ENCODE data around the gene GCNA.
"Not testable (repeated sequence)": the region's sequence is repeated elsewhere in the genome, so short reads cannot be mapped to it uniquely, and the experiment has no call there.

Gene GCNA

DNA sequence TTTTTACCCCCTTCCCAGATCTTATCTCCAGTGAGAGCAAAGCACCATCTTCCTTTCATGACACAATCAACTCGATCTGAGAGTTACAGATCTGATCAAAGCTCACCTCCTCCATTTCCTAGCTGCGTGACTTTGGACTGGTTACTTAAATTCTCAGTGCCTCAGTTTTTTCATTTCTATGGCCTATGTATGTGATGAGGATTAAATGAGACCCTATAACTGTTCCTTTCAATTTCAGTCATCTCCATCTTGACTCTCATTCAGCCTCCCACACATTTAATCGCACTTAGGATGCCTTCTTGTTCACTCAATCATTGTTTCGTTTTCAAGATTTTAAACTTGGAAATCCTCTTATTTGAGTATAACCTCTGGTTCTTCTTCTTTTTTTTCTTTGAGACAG lies 60.2 kb downstream of the GCNA start:
- H3K36me3 ChIP-seq (ENCODE audit: insufficient read depth, low read length) = no peaks in the 10 kb centered on the region
- no peak overlapping the region for H3K9ac ChIP-seq (ENCODE audit: low read depth, low read length)
- TF ChIP-seq, protein P1, sequence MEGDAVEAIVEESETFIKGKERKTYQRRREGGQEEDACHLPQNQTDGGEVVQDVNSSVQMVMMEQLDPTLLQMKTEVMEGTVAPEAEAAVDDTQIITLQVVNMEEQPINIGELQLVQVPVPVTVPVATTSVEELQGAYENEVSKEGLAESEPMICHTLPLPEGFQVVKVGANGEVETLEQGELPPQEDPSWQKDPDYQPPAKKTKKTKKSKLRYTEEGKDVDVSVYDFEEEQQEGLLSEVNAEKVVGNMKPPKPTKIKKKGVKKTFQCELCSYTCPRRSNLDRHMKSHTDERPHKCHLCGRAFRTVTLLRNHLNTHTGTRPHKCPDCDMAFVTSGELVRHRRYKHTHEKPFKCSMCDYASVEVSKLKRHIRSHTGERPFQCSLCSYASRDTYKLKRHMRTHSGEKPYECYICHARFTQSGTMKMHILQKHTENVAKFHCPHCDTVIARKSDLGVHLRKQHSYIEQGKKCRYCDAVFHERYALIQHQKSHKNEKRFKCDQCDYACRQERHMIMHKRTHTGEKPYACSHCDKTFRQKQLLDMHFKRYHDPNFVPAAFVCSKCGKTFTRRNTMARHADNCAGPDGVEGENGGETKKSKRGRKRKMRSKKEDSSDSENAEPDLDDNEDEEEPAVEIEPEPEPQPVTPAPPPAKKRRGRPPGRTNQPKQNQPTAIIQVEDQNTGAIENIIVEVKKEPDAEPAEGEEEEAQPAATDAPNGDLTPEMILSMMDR (IDR thresholded peaks at IDR 0.05; ENCODE audit: borderline replicate concordance, extremely low read depth, low read length, poor library complexity, severe bottlenecking) = no peak
- no peak for TF ChIP-seq EZH2 (IDR thresholded peaks at IDR 0.05; ENCODE audit: borderline replicate concordance, low read depth, low read length, severe bottlenecking)
- H3K9me3 ChIP-seq (ENCODE audit: insufficient read depth, low read length, severe bottlenecking) = no peaks in the 10 kb centered on the region
- H3K4me3 ChIP-seq (ENCODE audit: low read depth in 1 of 2, low read length in 2 of 2) = no peak overlapping the region
- DNase-seq (no peak), ATAC-seq (ENCODE audit: insufficient read depth, low read depth) (no peak)
- H3K79me2 ChIP-seq (ENCODE audit: insufficient read depth, low read length) = no peaks in the 10 kb centered on the region
- no peaks in the 10 kb centered on the region for H3K27me3 ChIP-seq (ENCODE audit: insufficient read depth, low read length, poor library complexity)
- H4K20me1 ChIP-seq (ENCODE audit: insufficient read depth, low read length) = no peaks in the 10 kb centered on the region
- H3K27ac ChIP-seq (ENCODE audit: low read length) = no peak overlapping the region
- H3K4me2 ChIP-seq (ENCODE audit: insufficient read depth, low read length) = no peak overlapping the region
- H3K4me1 ChIP-seq (ENCODE audit: insufficient read depth, low read length) = no peaks in the 10 kb centered on the region
- H2AFZ ChIP-seq (ENCODE audit: low read depth, low read length) = no peak overlapping the region

DNA sequence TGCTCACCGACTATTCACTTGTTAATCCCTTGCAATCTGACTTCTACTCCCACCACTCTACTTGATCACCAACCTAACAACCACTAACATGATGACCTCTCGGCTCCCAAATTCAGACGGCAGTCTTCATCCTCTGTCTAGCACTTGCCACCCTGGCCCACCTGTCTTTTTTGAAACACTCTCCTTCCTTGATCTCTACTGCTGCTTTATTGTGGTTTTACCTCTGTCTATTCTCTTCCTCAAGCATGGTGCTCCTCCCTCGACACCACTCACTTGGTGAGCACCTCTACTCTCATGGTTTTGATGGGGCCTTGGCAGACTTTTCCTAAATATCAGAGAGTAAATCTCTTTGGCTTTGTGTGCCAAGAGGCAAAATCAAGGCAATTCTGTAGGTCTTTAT lies 61.8 kb downstream of the GCNA start:
- no peak overlapping the region for H3K4me3 ChIP-seq (ENCODE audit: low read depth in 1 of 2, low read length in 2 of 2)
- TF ChIP-seq EZH2 (IDR thresholded peaks at IDR 0.05; ENCODE audit: borderline replicate concordance, low read depth, low read length, severe bottlenecking) = no peak
- TF ChIP-seq, protein P1 (IDR thresholded peaks at IDR 0.05; ENCODE audit: borderline replicate concordance, extremely low read depth, low read length, poor library complexity, severe bottlenecking) = no peak
- no peaks in the 10 kb centered on the region for H3K36me3 ChIP-seq (ENCODE audit: insufficient read depth, low read length)
- no peak for DNase-seq
- H3K4me1 ChIP-seq (ENCODE audit: insufficient read depth, low read length) = no peaks in the 10 kb centered on the region
- no peaks in the 10 kb centered on the region for H4K20me1 ChIP-seq (ENCODE audit: insufficient read depth, low read length)
- no peak overlapping the region for H3K4me2 ChIP-seq (ENCODE audit: insufficient read depth, low read length)
- no peak overlapping the region for H3K27ac ChIP-seq (ENCODE audit: low read length)
- no peak overlapping the region for H2AFZ ChIP-seq (ENCODE audit: low read depth, low read length)
- H3K9me3 ChIP-seq (ENCODE audit: insufficient read depth, low read length, severe bottlenecking) = no peaks in the 10 kb centered on the region
- H3K79me2 ChIP-seq (ENCODE audit: insufficient read depth, low read length) = no peaks in the 10 kb centered on the region
- H3K9ac ChIP-seq (ENCODE audit: low read depth, low read length) = no peak overlapping the region
- peak; percentile 49; the same call in 2 of the 3 replicates for ATAC-seq (ENCODE audit: insufficient read depth, low read depth)
- no peaks in the 10 kb centered on the region for H3K27me3 ChIP-seq (ENCODE audit: insufficient read depth, low read length, poor library complexity)

DNA sequence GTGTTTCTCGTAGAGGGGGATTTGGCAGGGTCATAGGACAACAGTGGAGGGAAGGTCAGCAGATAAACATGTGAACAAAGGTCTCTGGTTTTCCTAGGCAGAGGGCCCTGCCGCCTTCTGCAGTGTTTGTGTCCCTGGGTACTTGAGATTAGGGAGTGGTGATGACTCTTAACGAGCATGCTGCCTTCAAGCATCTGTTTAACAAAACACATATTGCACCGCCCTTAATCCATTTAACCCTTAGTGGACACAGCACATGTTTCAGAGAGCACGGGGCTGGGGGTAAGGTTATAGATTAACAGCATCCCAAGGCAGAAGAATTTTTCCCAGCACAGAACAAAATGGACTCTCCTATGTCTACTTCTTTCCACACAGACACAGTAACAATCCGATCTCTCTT lies 66.2 kb downstream of the GCNA start:
- not testable (repeated sequence) for H3K27ac ChIP-seq (ENCODE audit: low read length); H3K9me3 ChIP-seq (ENCODE audit: insufficient read depth, low read length, severe bottlenecking); H4K20me1 ChIP-seq (ENCODE audit: insufficient read depth, low read length); H3K9ac ChIP-seq (ENCODE audit: low read depth, low read length); H3K4me1 ChIP-seq (ENCODE audit: insufficient read depth, low read length); H3K79me2 ChIP-seq (ENCODE audit: insufficient read depth, low read length); H2AFZ ChIP-seq (ENCODE audit: low read depth, low read length); H3K27me3 ChIP-seq (ENCODE audit: insufficient read depth, low read length, poor library complexity); ATAC-seq (ENCODE audit: insufficient read depth, low read depth); H3K4me2 ChIP-seq (ENCODE audit: insufficient read depth, low read length); DNase-seq; H3K36me3 ChIP-seq (ENCODE audit: insufficient read depth, low read length); H3K4me3 ChIP-seq (ENCODE audit: low read depth in 1 of 2, low read length in 2 of 2)

DNA sequence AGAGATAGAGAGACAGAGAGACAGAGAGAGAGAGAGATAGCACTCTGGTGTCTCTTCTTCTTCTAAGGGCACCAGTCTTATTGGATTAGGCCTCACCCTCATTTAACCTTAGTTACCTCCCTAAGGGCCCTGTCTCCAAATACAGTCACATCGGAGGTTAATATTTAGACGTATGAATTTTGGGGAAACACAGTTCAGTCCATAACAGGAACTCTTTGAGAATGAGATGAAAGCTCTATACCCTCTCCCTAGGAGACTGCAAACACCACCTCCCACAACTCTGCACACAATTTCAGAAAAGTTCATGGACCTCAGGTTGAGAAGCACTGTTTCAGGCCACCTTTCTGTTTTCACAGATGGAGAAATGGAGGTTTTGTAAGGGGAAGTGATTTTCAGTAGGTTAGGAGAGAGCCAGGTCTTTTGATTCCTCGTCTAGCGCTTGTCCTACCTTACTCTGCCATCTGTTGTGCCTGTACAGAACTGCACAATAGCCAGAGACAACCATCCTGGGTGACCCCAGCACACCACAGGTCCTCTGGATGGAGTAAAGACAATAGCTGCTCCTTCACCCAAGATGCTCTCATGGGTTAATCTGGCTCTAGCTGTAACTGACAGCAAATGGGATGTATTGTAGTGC lies 72.2 kb downstream of the GCNA start:
- H3K79me2 ChIP-seq (ENCODE audit: insufficient read depth, low read length) = no peaks in the 10 kb centered on the region
- no peak overlapping the region for H3K4me2 ChIP-seq (ENCODE audit: insufficient read depth, low read length)
- no peaks in the 10 kb centered on the region for H3K9me3 ChIP-seq (ENCODE audit: insufficient read depth, low read length, severe bottlenecking)
- H4K20me1 ChIP-seq (ENCODE audit: insufficient read depth, low read length) = no peaks in the 10 kb centered on the region
- no peak; the same call in 2 of the 3 replicates for ATAC-seq (ENCODE audit: insufficient read depth, low read depth)
- H3K27me3 ChIP-seq (ENCODE audit: insufficient read depth, low read length, poor library complexity) = no peaks in the 10 kb centered on the region
- H3K36me3 ChIP-seq (ENCODE audit: insufficient read depth, low read length) = no peaks in the 10 kb centered on the region
- TF ChIP-seq, protein P1 (IDR thresholded peaks at IDR 0.05; ENCODE audit: borderline replicate concordance, extremely low read depth, low read length, poor library complexity, severe bottlenecking) = no peak
- TF ChIP-seq EZH2 (IDR thresholded peaks at IDR 0.05; ENCODE audit: borderline replicate concordance, low read depth, low read length, severe bottlenecking) = no peak
- H3K4me1 ChIP-seq (ENCODE audit: insufficient read depth, low read length) = no peaks in the 10 kb centered on the region
- H2AFZ ChIP-seq (ENCODE audit: low read depth, low read length) = no peak overlapping the region
- H3K4me3 ChIP-seq (ENCODE audit: low read depth in 1 of 2, low read length in 2 of 2) = no peak overlapping the region
- no peak overlapping the region for H3K27ac ChIP-seq (ENCODE audit: low read length)
- no peak for DNase-seq
- no peak overlapping the region for H3K9ac ChIP-seq (ENCODE audit: low read depth, low read length)
